NCI-H2029 (cell line): ENCODE data around the gene CDC45.

Source experiments
- DNase-seq: peaks from one replicate; lab custom pipeline; 2025; lab: John Stamatoyannopoulos, UW

The CDC45 gene

DNA sequence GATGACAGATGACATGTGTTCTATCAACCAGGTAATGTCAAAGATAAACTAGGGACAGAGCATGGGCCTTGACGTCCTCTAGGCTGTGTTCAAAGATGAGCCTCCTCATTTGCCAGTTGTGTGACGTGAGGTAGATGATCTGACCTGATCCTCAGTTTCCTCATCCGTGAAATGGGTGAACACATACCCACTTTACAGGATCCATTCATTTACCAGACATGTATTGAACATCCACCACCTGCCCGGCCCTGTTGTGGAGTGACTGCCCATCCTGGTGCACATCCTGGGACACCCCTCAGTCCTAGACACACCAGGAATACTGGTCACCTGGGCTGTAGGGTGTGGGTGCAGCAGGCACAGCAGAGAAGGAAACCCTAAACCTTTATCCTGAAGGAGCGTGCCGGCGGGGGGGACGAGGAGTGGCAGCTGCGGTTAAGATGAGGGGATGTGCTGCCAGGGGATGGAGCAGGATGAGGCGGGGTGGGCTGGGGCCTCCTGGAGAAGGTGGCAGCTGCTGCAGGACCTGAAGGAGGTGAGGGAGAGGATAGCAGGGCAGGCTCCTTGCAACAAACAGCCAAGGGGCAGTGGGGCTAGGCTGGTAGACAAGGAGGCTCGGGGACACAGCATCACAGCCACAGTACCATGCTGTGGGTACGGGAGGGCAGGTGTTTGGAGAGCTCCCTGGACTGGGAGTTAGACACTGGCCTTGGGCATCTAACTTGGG lies 36.1 kb downstream of the CDC45 start:
- no peak for DNase-seq

DNA sequence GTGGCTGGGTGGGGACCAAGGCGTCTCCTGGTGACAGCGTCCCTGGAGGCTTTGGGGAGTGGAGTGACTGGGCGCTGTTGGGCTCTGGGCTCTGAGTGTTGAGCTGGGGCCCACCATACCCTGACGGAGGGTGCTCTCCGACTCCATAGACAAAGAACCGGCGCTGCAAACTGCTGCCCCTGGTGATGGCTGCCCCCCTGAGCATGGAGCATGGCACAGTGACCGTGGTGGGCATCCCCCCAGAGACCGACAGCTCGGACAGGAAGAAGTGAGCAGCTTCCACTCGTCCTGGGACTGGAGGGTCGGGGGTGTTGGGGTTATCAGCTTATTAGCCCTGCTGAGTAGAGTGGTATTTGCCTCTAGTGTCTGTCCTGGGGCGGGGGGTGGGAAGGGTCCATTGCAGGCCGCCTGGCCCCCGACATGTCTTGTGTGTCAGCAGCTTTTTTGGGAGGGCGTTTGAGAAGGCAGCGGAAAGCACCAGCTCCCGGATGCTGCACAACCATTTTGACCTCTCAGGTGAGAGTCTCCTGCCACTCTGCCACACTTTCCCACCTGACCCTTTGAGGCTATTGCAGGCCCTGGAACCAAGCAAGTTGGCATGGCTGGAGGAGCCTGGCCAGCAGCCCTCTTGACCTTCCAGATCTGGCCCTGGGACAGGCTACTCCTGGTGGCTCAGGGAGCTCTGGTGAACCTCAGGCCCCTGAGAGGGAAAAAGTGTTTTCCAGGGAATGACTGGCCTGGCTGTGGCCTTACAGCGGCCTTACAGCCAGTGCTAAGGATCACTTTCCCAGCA lies 36.9 kb downstream of the CDC45 start:
- DNase-seq, result no peak

DNA sequence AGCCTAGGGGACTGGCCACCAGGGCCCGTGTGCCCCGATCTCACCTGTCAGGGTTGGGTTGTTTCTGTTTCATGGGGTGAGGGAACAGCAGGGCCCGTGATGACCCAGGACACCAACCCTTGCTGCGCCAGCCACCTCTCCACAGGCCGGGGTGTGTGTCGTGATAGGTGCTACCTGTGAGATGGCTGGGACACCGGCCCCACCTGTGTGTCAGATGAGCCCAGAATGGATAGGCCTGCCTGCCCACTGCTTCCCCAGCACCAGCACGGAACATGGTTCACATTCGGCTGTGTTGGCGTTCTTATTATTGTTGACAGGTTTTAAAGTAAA lies 37.4 kb downstream of the CDC45 start:
- DNase-seq, result no peak

DNA sequence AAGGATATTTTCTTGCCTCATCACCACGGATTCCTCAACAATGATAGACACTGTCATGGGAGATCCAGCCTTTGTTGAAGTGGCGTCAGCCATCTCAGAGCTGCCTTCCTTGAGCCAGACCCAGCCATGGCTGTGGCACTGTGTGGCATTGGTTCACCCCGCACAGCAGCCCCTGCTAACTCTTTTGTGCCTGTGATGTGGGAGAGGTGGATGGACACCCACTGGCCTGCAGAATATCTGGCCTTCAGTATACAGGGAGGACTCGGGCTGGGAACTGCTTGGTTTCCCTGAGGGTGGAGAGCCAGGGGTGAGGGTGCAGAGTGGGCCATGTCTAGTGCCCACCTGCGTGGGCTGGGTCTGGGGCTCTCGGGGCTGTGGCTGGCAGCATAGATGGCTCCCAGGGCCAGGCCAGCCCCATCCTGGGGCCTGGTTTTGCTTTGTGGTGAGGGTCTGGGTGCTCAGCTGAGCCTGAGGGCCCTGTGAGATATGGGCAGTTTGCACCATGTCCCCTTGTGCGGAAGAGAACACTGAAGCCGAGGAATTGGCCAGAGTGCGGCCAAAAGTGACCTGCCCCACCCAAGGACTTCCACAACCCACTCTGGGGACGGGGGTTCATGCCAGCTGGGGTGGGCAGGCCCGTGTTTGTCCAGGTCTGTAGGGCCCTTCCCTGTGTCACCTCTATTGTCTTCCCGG lies 38.3 kb downstream of the CDC45 start:
- no peak for DNase-seq

DNA sequence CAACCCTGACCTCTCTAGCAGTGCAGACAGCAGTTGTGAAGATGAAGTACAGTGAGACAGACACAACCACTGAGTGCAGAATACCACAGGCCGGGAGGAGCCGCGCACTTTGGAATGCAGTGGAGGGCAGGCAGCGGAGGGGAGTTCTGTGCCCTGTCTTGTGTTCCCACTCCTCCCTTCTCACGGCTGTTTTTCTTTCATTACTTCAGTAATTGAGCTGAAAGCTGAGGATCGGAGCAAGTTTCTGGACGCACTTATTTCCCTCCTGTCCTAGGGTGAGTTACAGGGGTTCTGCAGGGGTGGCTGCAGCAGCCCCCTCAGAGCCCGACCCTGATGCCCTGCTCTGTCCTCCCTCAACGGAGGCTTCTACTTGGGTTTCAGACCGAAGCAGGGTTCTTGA lies 38.9 kb downstream of the CDC45 start:
- no peak for DNase-seq

DNA sequence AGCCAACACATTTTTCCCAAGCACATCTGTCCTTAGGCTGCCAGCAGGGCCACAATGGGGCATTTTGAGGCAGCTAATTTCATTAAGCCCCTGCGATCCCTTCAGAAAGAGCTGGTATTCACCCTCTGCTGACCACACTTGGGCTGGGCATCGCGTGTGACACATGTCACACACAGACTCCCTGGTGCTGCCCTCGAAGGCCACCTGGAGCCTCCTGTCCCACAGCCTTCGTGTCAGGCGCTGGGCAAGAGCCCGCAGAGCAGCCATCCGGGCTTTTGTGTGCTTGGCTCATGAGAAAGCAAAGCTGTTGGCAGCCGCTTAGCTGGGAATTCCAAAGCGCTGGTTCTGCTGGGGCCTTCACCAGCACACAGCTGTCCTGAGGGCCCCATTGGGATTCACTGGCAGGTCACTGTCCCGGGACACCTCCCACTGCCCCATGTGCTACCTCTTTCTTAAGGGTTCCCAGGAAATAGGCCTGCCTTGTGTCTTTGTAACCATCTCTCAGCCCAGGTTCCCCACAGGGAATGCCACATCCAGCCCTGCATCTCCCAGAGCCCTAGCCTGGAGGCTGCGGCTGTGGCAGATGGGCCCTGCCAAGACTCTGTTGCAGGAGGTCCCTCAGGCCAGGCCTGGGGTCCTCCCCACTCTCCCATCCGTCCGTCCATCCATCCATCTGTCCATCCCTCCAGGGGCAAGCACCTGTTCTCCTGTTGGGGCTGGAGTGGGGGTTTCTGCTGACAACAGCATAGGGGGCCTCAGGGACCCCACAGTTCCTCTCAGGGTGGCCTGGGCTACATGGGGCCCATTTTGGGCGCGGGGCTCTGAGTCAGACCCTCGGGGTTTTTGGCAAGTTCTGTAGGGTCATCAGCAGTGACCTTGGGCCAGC lies 39.6 kb downstream of the CDC45 start:
- no peak for DNase-seq

DNA sequence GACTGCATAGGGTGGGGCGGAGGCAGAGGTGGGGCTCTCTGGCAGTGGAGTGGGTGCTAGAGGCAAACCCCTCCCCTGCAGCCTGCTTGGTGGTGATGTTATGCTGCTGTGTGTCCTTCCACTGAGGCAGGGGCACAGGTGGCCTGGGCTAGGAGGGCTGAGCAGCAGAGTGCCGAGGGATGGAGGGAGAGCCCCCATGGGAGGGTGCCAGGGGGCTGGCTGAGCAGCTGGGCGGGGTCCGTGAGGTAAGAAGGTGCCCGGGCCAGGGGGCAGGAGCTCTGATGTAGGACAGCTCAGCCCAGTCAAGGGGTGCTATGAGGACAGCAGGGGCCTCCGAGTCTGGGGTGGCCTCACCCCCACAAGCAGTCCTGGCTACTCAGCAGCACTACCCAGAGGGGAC lies 40.3 kb downstream of the CDC45 start:
- no peak for DNase-seq

DNA sequence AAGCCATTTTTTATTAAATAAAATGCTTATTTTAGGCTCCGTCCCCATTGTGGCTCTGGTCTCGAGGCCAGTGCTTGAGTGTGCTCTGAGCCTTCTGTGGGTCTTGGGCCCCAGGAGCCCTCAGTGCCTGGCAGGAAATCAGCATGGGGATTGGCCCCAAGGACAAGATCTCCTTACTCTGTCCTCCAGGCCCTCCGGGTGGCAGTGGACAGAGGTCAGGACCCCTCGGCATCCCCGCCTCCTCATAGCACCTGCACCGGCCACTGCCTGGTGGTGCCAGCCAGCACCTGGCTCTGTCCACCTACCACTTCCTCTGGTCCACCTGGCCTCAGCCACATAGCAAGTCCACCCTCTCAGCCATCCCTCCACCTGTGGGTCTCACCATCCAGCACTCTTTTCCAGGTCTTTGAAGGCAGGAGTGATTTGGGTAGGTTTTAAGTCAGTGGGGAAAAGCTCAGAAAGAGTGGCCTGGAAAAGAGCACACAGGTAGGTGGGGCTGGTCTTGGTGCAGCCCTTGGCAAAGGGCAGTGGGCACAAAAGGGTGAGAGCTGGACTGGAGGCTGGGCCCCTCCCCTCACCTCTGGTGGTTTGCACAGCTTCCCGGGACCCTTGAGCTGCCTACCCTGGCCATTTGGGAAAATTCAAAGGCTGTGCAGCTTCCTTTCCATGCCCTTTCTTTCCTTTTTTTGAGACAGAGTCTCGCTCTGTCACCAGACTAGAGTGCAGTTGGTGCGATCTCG lies 41.0 kb downstream of the CDC45 start:
- DNase-seq, result no peak

DNA sequence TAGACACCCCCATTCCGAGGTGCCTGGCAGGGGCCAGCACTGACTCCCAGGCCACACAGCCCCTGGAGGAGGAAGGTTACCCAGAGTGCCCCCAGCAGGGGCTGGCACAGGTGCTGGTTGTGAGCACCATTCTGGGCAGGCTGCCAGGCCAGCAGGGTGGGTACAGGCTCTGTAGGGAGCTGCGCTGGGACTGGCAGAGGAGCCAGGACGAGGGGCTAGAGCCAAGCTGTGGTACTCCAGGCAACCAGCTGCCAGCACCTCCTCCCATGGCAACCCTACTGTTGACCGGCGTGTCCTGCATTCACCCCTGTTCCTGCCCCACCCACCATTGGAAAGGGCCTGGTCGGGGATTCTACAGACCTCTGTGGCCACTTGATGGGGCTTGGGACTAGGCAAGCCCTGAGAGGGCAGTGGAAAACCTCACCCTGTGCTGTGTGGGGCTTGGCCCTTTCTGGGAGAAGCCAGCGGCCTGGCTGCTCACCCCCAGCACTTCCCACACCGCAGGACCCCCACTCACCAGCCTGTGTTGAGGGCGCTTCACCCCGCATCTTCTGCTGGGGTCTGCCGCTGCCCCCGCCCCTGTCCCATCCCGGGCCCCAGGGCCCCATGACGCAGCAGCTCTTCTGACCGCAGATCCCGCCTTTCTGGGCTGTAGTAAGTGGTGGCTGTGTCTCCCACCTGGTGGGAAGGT lies 42.6 kb downstream of the CDC45 start:
- DNase-seq, result peak; percentile 66

DNA sequence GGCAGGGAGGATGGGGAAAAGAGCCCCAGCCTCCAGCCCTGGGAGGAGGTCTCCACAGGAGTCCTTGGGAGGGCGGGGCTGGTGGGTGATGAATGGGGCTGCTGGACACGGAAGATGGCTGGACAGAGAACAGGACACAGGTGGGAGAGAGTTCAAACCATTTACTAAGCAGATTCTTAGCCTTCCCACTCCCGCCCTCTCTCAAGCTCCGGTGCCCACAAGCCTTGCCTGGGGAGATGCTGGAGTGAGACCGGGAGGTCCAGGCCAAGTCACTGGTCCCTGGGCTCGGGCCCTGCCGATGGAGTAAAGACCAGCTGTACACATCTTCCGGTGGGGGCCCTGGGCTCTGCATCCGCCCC lies 43.1 kb downstream of the CDC45 start:
- DNase-seq, result no peak

DNA sequence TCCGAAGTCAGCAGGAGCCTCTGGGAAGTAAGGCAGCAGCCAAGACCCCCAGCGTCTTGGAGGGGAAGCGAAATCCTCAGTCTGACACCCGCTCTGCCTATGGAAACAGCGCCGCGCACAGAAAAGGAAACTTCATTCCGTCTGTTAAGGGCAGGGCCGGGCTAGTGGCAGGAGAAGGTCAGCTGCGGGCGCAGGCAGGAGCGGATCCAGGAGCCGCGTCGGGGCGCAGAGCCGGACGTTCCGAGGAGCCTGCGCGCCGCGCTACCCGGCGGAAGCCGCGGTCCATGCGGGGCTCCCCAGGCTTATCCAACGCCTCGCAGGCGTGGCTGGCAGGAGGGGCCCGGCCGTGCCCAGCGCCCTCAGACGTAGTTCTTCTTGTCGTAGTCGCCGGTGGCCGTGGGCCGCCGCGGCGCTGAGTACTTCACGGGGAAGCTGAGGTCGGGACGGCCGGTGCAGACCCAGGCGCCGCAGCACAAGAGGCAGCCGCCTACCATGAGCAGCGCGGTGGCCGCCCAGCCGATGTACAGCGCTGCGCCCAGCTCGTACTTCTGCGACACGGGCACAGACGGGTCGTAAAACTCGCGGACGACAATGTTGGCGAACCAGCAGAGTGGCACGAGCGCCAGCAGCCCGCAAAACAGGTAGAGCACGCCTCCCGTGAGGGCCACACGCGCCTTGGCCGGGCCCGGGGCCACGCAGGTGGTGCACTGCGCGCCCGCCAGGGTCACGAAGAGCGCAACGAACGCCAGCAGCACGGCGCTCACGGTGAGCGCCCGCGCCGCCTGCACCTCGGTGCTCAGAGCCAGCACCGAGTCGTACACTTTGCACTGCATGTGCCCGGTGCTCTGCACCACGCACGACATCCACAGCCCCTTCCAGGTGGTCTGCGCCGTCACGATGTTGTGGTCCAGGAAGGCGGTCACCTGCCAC lies 43.8 kb downstream of the CDC45 start:
- DNase-seq, result peak; percentile 25

DNA sequence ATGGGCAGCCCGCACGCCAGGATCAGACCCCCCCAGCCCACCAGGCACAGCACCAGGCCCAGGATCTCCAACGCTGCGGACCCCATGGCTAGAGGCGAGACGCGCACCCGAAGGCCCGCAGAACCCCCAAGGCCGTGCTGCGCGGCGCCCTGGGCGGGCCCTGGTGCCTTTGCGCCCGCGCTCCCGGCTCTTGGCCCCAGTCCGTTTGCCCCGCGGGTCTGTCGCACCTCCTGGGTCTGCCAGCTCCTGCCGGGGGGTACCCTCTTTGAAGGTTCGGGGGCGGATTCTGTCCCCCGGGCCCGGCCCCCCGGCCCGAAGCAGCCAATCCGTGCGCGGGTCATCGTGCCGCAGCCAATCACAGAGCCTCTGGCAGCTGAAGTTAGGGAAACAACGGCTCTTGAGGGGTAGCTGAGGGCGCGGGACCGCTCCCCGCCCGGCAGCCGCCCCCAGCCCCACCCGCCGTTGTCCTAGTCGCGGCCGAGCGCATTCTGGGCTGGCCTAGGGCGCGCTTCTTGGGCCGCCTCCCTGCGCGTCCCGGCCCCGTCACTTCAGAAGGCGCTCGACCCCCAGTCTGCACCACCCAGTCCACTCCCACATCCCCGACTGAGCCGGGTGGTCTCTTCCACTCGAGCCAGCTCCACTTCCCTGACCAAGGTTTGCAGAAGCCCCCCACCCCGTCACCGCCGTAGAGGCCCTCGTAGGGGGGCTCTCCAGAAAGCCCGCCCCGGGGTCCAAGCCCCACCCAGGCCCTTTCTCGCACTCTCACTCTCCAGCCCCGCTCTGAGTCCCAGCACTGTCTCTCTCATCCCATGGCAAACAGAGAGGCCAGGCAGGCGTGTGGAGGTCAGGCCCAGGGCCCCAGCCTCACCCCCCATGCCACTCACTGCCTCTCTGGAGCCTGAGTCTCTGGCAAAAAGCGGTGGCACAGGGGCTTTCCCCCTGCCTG lies 44.7 kb downstream of the CDC45 start, which contains the start of gene CLDN5:
CLDN5 (minus strand) TSS at position 241 of the 946 bp plus-strand sequence; CDS start at position 86, 155 bp downstream.
- no peak for DNase-seq

DNA sequence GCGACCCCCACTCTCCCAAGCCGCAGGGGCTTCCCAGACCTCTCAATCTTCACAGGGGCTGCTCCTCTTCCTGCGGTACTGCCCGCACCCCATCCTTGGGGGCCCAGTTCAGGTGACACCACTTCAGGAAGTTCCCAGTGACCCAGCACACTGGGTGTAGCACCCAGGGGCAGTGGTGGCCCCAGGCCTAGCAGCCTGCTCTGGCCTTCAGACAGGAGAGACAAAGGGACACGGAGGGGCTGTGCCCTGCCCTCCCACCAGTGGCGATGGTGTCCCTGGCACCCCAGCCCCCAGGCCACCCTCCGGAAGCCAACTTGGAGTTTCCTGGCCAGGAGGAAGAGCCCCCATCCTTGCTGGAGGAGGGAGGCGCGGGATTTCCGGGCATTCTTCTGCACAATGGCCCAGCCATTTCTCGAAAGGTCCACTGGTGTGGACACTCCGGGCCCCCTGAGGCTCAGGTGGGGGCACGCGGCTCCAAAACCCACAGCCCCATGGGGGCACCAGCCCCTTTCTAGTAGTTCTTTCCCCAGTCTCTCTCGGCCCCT lies 45.5 kb downstream of the CDC45 start:
- DNase-seq, result no peak

DNA sequence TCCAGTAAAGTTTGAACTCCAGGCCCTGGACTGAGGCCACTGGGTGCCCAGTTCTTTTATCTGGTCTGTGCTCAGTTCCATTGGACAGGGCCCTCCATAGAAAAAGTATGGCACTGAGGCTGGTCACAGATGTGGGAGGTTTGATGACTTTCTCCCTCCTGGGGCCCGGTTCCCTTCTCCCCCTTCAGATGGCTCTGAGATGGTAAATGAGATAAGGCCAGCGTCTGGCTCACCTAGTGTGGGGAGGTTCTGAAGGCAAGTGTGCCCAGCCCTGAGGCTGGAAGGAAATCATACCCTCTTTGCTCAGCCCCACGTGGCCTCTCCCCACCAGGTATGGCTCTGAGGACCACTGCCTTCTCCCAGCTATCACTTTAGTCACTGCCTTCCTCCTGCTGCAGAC lies 45.9 kb downstream of the CDC45 start:
- no peak for DNase-seq

DNA sequence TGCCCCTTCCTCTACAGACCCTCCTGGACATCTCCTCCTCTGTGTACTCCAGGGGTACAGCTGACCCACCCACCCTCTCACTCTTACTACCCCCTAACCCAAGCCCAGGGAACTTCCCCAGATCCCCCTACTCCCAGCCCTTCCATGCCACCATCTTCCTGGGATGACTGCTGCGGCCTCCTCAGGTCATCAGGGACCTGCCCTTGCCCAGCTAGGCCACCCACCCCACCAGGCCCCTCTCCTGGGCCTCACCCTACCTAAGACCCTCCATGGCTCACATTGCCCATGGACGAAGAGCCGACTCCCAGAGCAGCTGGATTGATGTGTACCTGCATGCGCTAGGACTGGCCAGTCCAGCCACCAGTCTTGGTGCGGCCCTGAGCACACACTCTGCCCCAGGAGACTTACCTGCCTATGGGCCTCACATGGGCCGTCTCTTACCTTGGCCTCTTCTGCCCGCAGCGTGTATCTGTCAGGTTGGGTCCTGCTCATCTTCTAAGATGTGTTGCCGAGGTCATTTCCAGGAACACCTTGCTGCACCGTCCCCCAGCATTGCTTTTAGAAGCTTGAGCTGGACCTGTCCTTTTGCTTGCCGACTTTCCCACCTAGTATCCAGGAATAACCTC lies 46.5 kb downstream of the CDC45 start:
- no peak for DNase-seq

DNA sequence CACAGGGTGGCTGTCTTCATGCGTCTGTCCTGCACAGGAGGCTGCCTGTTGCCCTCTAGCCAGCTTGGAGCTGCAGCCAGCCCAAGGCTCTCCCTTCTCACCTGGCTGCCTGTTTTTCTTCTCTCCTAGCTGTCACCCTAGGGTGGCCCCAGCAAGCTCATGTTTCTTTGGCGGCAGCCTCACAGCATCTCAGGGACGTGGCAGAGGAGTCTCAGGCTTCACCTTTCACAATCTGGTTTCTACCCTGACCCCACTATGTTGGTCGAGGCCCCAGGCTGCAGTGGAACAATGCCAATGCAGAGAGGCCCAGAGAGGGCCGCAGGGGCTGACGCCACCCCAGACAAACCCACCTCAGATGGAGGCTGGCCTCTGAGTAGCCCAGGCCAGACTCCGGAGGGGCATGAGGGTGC lies 47.0 kb downstream of the CDC45 start:
- DNase-seq, result no peak

DNA sequence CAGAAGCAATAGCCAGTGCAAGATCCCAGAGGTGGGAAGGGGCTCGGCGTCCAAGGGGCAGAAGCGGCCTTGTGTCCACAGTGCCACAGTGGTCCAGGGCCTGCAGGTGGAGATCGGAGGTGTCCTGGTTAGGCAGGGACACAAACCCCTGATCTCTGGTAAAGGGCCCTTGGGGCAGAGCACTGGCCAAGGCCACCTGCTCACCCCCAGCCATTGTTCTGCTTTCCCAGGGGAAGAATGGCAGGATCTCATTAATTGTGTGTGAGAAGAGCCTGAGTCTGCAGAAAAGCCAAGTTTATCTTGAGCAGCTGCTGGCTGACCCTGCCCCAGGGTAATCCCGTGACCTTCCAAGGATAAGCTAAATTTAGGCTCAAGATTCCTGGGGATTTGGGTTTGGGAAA lies 47.6 kb downstream of the CDC45 start:
- no peak for DNase-seq
